GM12878 (cell line): ENCODE measurements around the gene DAAM1.

Experiments used
- BHLHE40 ChIP-seq, 2 experiments: fragments of 450-650 bp in 1 of 2; IDR thresholded peaks; 2 replicates each; pipeline ENCODE4 v1.6.1; 2011 to 2017; ENCODE audit warnings: low read depth in 2 of 2, borderline replicate concordance in 1 of 2, improper control_type of control experiment in 1 of 2, low read length in 1 of 2, mild to moderate bottlenecking in 1 of 2
- EP300 ChIP-seq, 2 experiments: fragments of 150-350 bp in 1 of 2; IDR thresholded peaks; 2 replicates each; pipeline ENCODE4 v1.6.1; 2011 to 2012; ENCODE audit warnings: low read depth in 2 of 2, low read length in 2 of 2, borderline replicate concordance in 1 of 2, improper control_type of control experiment in 1 of 2, inconsistent platforms in 1 of 2; ENCODE audit not compliant: control insufficient read depth in 1 of 2
- EZH2 ChIP-seq: IDR thresholded peaks from 2 replicates; pipeline ENCODE4 v1.6.1; 2012; ENCODE audit warnings: low read depth, mild to moderate bottlenecking, control low read depth, inconsistent platforms, low read length, borderline replicate concordance; ENCODE audit not compliant: control insufficient read depth
- JUND ChIP-seq: IDR thresholded peaks from 2 replicates; pipeline ENCODE4 v1.6.1; 2012; ENCODE audit warnings: low read depth, mild to moderate bottlenecking, low read length, improper control_type of control experiment, moderate library complexity
- MEF2B ChIP-seq: fragments of 450-650 bp; IDR thresholded peaks from 2 replicates; pipeline ENCODE4 v1.6.1; 2018; ENCODE audit warnings: mild to moderate bottlenecking, moderate library complexity; ENCODE audit not compliant: partially characterized antibody, poor library complexity, severe bottlenecking
- NFXL1 ChIP-seq: fragments of 450-650 bp; IDR thresholded peaks from 2 replicates; pipeline ENCODE4 v1.6.1; 2017; ENCODE audit warnings: antibody characterized with exemption, mild to moderate bottlenecking, borderline replicate concordance
- SPI1 ChIP-seq: IDR thresholded peaks from 2 replicates; pipeline ENCODE4 v1.6.1; 2011; ENCODE audit warnings: low read depth, mild to moderate bottlenecking, low read length, moderate library complexity, borderline replicate concordance; ENCODE audit not compliant: insufficient read depth
- TF ChIP-seq, protein P1 (sequence below), 3 experiments: IDR thresholded peaks in 2 of 3; conservative IDR thresholded peaks in 1 of 3; 2 replicates each; pipeline ENCODE4 v1.5.1; 2011; ENCODE audit warnings: low read depth in 3 of 3, low read length in 3 of 3, mild to moderate bottlenecking in 3 of 3, control low read depth in 2 of 3, moderate library complexity in 2 of 3, inconsistent platforms in 1 of 3, mixed read lengths in 1 of 3; ENCODE audit not compliant: control insufficient read depth in 2 of 3, insufficient read depth in 1 of 3; ENCODE audit errors: extremely low read depth in 1 of 3
- TF ChIP-seq, protein P2 (sequence below): IDR thresholded peaks from 2 replicates; pipeline ENCODE4 v1.6.1; 2011; ENCODE audit warnings: low read depth, low read length, improper control_type of control experiment, borderline replicate concordance

DNA sequence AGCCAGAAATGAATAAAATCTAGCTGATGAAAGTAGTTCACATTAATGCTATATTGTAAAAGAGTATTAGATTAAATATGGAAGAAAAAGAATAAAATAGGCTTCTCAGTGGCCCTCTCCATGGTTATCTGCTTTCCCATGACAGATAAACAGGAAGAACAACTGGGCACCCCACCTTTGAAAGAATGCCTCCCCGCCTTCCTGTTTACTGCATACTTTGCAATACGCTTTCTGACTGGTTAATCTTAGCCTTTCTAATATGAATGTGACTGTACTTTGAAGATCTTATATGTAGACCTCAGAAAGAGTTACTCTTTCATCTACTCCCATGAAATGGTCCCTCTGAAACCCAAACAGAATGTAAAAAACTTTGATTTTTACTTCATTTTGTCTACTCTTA, 34.1 kb upstream of the DAAM1 start:
- TF ChIP-seq, protein P1, sequence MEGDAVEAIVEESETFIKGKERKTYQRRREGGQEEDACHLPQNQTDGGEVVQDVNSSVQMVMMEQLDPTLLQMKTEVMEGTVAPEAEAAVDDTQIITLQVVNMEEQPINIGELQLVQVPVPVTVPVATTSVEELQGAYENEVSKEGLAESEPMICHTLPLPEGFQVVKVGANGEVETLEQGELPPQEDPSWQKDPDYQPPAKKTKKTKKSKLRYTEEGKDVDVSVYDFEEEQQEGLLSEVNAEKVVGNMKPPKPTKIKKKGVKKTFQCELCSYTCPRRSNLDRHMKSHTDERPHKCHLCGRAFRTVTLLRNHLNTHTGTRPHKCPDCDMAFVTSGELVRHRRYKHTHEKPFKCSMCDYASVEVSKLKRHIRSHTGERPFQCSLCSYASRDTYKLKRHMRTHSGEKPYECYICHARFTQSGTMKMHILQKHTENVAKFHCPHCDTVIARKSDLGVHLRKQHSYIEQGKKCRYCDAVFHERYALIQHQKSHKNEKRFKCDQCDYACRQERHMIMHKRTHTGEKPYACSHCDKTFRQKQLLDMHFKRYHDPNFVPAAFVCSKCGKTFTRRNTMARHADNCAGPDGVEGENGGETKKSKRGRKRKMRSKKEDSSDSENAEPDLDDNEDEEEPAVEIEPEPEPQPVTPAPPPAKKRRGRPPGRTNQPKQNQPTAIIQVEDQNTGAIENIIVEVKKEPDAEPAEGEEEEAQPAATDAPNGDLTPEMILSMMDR (IDR thresholded peaks at IDR 0.05 in 2 of 3, conservative IDR thresholded peaks at IDR 0.05 in 1 of 3; ENCODE audit: control insufficient read depth in 2 of 3, extremely low read depth in 1 of 3, insufficient read depth in 1 of 3, low read depth in 3 of 3, low read length in 3 of 3) = no peak
- no peak for TF ChIP-seq NFXL1
- TF ChIP-seq BHLHE40 (IDR thresholded peaks at IDR 0.05; ENCODE audit: borderline replicate concordance in 1 of 2, low read depth in 2 of 2, low read length in 1 of 2) = no peak
- TF ChIP-seq EP300 (IDR thresholded peaks at IDR 0.05; ENCODE audit: borderline replicate concordance in 1 of 2, control insufficient read depth in 1 of 2, low read depth in 2 of 2, low read length in 2 of 2) = no peak
- TF ChIP-seq, protein P2, sequence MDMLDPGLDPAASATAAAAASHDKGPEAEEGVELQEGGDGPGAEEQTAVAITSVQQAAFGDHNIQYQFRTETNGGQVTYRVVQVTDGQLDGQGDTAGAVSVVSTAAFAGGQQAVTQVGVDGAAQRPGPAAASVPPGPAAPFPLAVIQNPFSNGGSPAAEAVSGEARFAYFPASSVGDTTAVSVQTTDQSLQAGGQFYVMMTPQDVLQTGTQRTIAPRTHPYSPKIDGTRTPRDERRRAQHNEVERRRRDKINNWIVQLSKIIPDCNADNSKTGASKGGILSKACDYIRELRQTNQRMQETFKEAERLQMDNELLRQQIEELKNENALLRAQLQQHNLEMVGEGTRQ = no peak
- no peak for TF ChIP-seq SPI1
- TF ChIP-seq MEF2B = no peak
- no peak for TF ChIP-seq EZH2
- no peak for TF ChIP-seq JUND
